H1 (cell line): ENCODE results near the gene RASL10A. TPM values are rescaled to one million over a fixed set of nuclear protein-coding genes. Genes with fewer than 3 reads are reported as not detected.

Experiments
- BRCA1 ChIP-seq: IDR thresholded peaks from 2 replicates; pipeline ENCODE4 v1.6.1; 2012; ENCODE audit warnings: low read depth, low read length, improper control_type of control experiment
- NANOG ChIP-seq: IDR thresholded peaks from 2 replicates; pipeline ENCODE4 v1.6.1; 2011; ENCODE audit warnings: low read length, low read depth, mild to moderate bottlenecking, inconsistent platforms; ENCODE audit not compliant: insufficient read depth, poor library complexity, severe bottlenecking
- polyA plus RNA-seq, 7 experiments: library from polyadenylated mRNA; depleted of rRNA in 3 of 7; stranded (reverse) in 5 of 7; unstranded in 2 of 7; fragments of >200 nt in 5 of 7; fragments of 200-250 nt in 2 of 7; gene quantifications; 1 replicate in 5 of 7; 2 replicates in 1 of 7; 4 replicates in 1 of 7; pipeline versions ENCODE4 v1.2.1 to v1.2.3, GENCODE V29; 2011 to 2013; ENCODE audit warnings: missing spikeins in 2 of 7, mixed read lengths in 2 of 7
- total RNA-seq: library from RNA; stranded (reverse); fragmentation: NEBNext Ultra II Directional; extraction: Animal tissue kit (Norgen Biotek cat#: 25700); gene quantifications from 2 replicates; pipeline ENCODE4 v1.2.1, GENCODE V29; 2021
- TF ChIP-seq, protein P1 (sequence below): fragments of 300-600 bp; sonication (generic); IDR thresholded peaks from 2 replicates; pipeline ENCODE4 v1.7.1; 2012; ENCODE audit warnings: low read length, moderate library complexity, mild to moderate bottlenecking, inconsistent platforms; ENCODE audit not compliant: insufficient replicate concordance

Gene RASL10A
- total and polyA plus RNA-seq, 2 of the 8 experiments (the other 6 are each of a cell fraction or from before 2014, with no cell fraction given), result 1.1 to 1.5 TPM

- TF ChIP-seq, protein P1, sequence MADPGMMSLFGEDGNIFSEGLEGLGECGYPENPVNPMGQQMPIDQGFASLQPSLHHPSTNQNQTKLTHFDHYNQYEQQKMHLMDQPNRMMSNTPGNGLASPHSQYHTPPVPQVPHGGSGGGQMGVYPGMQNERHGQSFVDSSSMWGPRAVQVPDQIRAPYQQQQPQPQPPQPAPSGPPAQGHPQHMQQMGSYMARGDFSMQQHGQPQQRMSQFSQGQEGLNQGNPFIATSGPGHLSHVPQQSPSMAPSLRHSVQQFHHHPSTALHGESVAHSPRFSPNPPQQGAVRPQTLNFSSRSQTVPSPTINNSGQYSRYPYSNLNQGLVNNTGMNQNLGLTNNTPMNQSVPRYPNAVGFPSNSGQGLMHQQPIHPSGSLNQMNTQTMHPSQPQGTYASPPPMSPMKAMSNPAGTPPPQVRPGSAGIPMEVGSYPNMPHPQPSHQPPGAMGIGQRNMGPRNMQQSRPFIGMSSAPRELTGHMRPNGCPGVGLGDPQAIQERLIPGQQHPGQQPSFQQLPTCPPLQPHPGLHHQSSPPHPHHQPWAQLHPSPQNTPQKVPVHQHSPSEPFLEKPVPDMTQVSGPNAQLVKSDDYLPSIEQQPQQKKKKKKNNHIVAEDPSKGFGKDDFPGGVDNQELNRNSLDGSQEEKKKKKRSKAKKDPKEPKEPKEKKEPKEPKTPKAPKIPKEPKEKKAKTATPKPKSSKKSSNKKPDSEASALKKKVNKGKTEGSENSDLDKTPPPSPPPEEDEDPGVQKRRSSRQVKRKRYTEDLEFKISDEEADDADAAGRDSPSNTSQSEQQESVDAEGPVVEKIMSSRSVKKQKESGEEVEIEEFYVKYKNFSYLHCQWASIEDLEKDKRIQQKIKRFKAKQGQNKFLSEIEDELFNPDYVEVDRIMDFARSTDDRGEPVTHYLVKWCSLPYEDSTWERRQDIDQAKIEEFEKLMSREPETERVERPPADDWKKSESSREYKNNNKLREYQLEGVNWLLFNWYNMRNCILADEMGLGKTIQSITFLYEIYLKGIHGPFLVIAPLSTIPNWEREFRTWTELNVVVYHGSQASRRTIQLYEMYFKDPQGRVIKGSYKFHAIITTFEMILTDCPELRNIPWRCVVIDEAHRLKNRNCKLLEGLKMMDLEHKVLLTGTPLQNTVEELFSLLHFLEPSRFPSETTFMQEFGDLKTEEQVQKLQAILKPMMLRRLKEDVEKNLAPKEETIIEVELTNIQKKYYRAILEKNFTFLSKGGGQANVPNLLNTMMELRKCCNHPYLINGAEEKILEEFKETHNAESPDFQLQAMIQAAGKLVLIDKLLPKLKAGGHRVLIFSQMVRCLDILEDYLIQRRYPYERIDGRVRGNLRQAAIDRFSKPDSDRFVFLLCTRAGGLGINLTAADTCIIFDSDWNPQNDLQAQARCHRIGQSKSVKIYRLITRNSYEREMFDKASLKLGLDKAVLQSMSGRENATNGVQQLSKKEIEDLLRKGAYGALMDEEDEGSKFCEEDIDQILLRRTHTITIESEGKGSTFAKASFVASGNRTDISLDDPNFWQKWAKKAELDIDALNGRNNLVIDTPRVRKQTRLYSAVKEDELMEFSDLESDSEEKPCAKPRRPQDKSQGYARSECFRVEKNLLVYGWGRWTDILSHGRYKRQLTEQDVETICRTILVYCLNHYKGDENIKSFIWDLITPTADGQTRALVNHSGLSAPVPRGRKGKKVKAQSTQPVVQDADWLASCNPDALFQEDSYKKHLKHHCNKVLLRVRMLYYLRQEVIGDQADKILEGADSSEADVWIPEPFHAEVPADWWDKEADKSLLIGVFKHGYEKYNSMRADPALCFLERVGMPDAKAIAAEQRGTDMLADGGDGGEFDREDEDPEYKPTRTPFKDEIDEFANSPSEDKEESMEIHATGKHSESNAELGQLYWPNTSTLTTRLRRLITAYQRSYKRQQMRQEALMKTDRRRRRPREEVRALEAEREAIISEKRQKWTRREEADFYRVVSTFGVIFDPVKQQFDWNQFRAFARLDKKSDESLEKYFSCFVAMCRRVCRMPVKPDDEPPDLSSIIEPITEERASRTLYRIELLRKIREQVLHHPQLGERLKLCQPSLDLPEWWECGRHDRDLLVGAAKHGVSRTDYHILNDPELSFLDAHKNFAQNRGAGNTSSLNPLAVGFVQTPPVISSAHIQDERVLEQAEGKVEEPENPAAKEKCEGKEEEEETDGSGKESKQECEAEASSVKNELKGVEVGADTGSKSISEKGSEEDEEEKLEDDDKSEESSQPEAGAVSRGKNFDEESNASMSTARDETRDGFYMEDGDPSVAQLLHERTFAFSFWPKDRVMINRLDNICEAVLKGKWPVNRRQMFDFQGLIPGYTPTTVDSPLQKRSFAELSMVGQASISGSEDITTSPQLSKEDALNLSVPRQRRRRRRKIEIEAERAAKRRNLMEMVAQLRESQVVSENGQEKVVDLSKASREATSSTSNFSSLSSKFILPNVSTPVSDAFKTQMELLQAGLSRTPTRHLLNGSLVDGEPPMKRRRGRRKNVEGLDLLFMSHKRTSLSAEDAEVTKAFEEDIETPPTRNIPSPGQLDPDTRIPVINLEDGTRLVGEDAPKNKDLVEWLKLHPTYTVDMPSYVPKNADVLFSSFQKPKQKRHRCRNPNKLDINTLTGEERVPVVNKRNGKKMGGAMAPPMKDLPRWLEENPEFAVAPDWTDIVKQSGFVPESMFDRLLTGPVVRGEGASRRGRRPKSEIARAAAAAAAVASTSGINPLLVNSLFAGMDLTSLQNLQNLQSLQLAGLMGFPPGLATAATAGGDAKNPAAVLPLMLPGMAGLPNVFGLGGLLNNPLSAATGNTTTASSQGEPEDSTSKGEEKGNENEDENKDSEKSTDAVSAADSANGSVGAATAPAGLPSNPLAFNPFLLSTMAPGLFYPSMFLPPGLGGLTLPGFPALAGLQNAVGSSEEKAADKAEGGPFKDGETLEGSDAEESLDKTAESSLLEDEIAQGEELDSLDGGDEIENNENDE, result no peak
- TF ChIP-seq BRCA1, result no peak
- no peak for TF ChIP-seq NANOG
- TF ChIP-seq, all 59 proteins: peak for 0
These were observed 19.3 kb upstream of the RASL10A start (continued) for GRCh38 chr22:29334696-29335344.
